Measurements from ENCODE around the gene HDHD5.

Gene HDHD5

DNA sequence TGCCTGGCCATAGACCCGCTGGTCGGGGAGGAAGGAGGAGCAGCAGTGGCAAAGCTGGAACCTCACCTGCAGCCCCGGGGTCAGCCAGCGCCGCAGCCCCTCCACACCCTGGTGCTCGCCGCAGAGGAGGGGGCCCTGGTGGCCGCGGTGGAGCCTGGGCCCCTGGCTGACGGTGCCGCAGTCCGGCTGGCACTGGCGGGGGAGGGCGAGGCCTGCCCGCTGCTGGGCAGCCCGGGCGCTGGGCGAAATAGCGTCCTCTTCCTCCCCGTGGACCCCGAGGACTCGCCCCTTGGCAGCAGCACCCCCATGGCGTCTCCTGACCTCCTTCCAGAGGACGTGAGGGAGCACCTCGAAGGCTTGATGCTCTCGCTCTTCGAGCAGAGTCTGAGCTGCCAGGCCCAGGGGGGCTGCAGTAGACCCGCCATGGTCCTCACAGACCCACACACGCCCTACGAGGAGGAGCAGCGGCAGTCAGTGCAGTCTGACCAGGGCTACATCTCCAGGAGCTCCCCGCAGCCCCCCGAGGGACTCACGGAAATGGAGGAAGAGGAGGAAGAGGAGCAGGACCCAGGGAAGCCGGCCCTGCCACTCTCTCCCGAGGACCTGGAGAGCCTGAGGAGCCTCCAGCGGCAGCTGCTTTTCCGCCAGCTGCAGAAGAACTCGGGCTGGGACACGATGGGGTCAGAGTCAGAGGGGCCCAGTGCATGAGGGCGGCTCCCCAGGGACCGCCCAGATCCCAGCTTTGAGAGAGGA, 49.8 kb downstream of the HDHD5 start:
- TF ChIP-seq PPARA (CRISPR knock-in tag; IDR thresholded peaks at IDR 0.05; ENCODE audit: borderline replicate concordance) (no peak), RARB (CRISPR knock-in tag; IDR thresholded peaks at IDR 0.05) (no peak), ZFP30 (CRISPR knock-in tag; IDR thresholded peaks at IDR 0.05) (no peak), ZFP3 (CRISPR knock-in tag; IDR thresholded peaks at IDR 0.05) (no peak), SNAI2 (CRISPR knock-in tag; IDR thresholded peaks at IDR 0.05) (no peak), BACH2 (CRISPR knock-in tag; IDR thresholded peaks at IDR 0.05; ENCODE audit: borderline replicate concordance) (no peak), ARNTL (CRISPR knock-in tag; IDR thresholded peaks at IDR 0.05; ENCODE audit: borderline replicate concordance, low read depth) (no peak), GLIS3 (CRISPR knock-in tag; IDR thresholded peaks at IDR 0.05) (no peak), CSDC2 (CRISPR knock-in tag; IDR thresholded peaks at IDR 0.05) (no peak), TSHZ2 (CRISPR knock-in tag; IDR thresholded peaks at IDR 0.05) (no peak), ZNF565 (CRISPR knock-in tag; conservative IDR thresholded peaks at IDR 0.05; ENCODE audit: low read depth) (no peak), ISL1 (CRISPR knock-in tag; IDR thresholded peaks at IDR 0.05) (no peak), ESRRG (CRISPR knock-in tag; IDR thresholded peaks at IDR 0.05) (no peak), OSR1 (CRISPR knock-in tag; IDR thresholded peaks at IDR 0.05) (no peak), TCF4 (CRISPR knock-in tag; IDR thresholded peaks at IDR 0.05; ENCODE audit: borderline replicate concordance) (no peak)
- TF ChIP-seq, protein P1, sequence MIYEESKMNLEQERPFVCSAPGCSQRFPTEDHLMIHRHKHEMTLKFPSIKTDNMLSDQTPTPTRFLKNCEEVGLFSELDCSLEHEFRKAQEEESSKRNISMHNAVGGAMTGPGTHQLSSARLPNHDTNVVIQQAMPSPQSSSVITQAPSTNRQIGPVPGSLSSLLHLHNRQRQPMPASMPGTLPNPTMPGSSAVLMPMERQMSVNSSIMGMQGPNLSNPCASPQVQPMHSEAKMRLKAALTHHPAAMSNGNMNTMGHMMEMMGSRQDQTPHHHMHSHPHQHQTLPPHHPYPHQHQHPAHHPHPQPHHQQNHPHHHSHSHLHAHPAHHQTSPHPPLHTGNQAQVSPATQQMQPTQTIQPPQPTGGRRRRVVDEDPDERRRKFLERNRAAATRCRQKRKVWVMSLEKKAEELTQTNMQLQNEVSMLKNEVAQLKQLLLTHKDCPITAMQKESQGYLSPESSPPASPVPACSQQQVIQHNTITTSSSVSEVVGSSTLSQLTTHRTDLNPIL (CRISPR knock-in tag; IDR thresholded peaks at IDR 0.05; ENCODE audit: low read depth) = no peak

GRCh38 chr22:17108256-17109112, 50.6 kb downstream of the HDHD5 start:
- no peak for TF ChIP-seq BACH2 (CRISPR knock-in tag; IDR thresholded peaks at IDR 0.05; ENCODE audit: borderline replicate concordance)
- no peak for TF ChIP-seq ZFP3 (CRISPR knock-in tag; IDR thresholded peaks at IDR 0.05)
- TF ChIP-seq ZNF565 (CRISPR knock-in tag; conservative IDR thresholded peaks at IDR 0.05; ENCODE audit: low read depth) = no peak
- no peak for TF ChIP-seq PPARA (CRISPR knock-in tag; IDR thresholded peaks at IDR 0.05; ENCODE audit: borderline replicate concordance)
- no peak for TF ChIP-seq GLIS3 (CRISPR knock-in tag; IDR thresholded peaks at IDR 0.05)
- TF ChIP-seq, protein P2, sequence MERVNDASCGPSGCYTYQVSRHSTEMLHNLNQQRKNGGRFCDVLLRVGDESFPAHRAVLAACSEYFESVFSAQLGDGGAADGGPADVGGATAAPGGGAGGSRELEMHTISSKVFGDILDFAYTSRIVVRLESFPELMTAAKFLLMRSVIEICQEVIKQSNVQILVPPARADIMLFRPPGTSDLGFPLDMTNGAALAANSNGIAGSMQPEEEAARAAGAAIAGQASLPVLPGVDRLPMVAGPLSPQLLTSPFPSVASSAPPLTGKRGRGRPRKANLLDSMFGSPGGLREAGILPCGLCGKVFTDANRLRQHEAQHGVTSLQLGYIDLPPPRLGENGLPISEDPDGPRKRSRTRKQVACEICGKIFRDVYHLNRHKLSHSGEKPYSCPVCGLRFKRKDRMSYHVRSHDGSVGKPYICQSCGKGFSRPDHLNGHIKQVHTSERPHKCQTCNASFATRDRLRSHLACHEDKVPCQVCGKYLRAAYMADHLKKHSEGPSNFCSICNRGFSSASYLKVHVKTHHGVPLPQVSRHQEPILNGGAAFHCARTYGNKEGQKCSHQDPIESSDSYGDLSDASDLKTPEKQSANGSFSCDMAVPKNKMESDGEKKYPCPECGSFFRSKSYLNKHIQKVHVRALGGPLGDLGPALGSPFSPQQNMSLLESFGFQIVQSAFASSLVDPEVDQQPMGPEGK (CRISPR knock-in tag; IDR thresholded peaks at IDR 0.05; ENCODE audit: borderline replicate concordance) = no peak
- no peak for TF ChIP-seq TSHZ2 (CRISPR knock-in tag; IDR thresholded peaks at IDR 0.05)
- TF ChIP-seq ZFP30 (CRISPR knock-in tag; IDR thresholded peaks at IDR 0.05) = no peak
- TF ChIP-seq POU6F1 (CRISPR knock-in tag; IDR thresholded peaks at IDR 0.05; ENCODE audit: borderline replicate concordance, low read depth) = no peak
- TF ChIP-seq ZNF70 (CRISPR knock-in tag; IDR thresholded peaks at IDR 0.05) = no peak
- TF ChIP-seq OSR1 (CRISPR knock-in tag; IDR thresholded peaks at IDR 0.05) = no peak
- TF ChIP-seq ESRRG (CRISPR knock-in tag; IDR thresholded peaks at IDR 0.05) = no peak
- no peak for TF ChIP-seq ZNF8 (CRISPR knock-in tag; IDR thresholded peaks at IDR 0.05)
- TF ChIP-seq ISL1 (CRISPR knock-in tag; IDR thresholded peaks at IDR 0.05) = no peak
- TF ChIP-seq, protein P1 (CRISPR knock-in tag; IDR thresholded peaks at IDR 0.05; ENCODE audit: low read depth) = no peak
- no peak for TF ChIP-seq ARNTL (CRISPR knock-in tag; IDR thresholded peaks at IDR 0.05; ENCODE audit: borderline replicate concordance, low read depth)
- TF ChIP-seq ZC3H10 (CRISPR knock-in tag; IDR thresholded peaks at IDR 0.05) = no peak
- ATAC-seq = no peak

More for the DNA sequence above, 49.8 kb downstream of the HDHD5 start:
- no peak for ATAC-seq
